NT2/D1 (cell line): Measurements from ENCODE around the gene SVOP.

Experiments used
- DNase-seq: peaks from one replicate; pipeline ENCODE4 v3.0.0-alpha.2; 2011; ENCODE audit warnings: low read depth, low spot score
- H3K27me3 ChIP-seq: 2 replicates; pipeline ENCODE4 v1.6.0; 2011; ENCODE audit warnings: mild to moderate bottlenecking; ENCODE audit not compliant: insufficient read length, insufficient read depth
- H3K36me3 ChIP-seq: 2 replicates; pipeline ENCODE4 v1.6.1; 2011; ENCODE audit warnings: mild to moderate bottlenecking, low read length, mixed read lengths; ENCODE audit not compliant: insufficient read depth, insufficient read length
- H3K4me1 ChIP-seq: 2 replicates; pipeline ENCODE4 v1.5.1; 2011; ENCODE audit not compliant: insufficient read depth, insufficient read length
- H3K4me3 ChIP-seq: 2 replicates; pipeline ENCODE4 v1.5.1; 2011; ENCODE audit warnings: low read depth; ENCODE audit not compliant: insufficient read length
- H3K9ac ChIP-seq: 2 replicates; pipeline ENCODE4 v1.6.0; 2011; ENCODE audit warnings: low read depth; ENCODE audit not compliant: insufficient read length
- H3K9me3 ChIP-seq: 2 replicates; pipeline ENCODE4 v1.5.1; 2011; ENCODE audit warnings: mild to moderate bottlenecking, low read length; ENCODE audit not compliant: insufficient read depth
- SUZ12 ChIP-seq: IDR thresholded peaks from 2 replicates; pipeline ENCODE4 v1.6.1; 2011; ENCODE audit not compliant: insufficient read length, insufficient read depth; ENCODE audit errors: extremely low read depth
- YY1 ChIP-seq: IDR thresholded peaks from 2 replicates; pipeline ENCODE4 v1.6.1; 2011; ENCODE audit not compliant: insufficient read length, insufficient read depth
- ZNF274 ChIP-seq: IDR thresholded peaks from 2 replicates; pipeline ENCODE4 v1.6.1; 2011; ENCODE audit warnings: mild to moderate bottlenecking, low read depth, low read length

Gene SVOP

GRCh38 chr12:108921946-108922345 lies 98.9 kb downstream of the SVOP start:
- Histone ChIP-seq H3K9me3 (peaks cover 17% of the 10 kb centered on the region; the same call in 1 of the 2 replicates), H3K4me3 (no peak overlapping the region), H3K4me1 (no peaks in the 10 kb centered on the region), H3K27me3 (no peaks in the 10 kb centered on the region), H3K36me3 (no peaks in the 10 kb centered on the region), H3K9ac (no peak overlapping the region)
- no peak for DNase-seq
- no peak for TF ChIP-seq ZNF274
- no peak for TF ChIP-seq SUZ12
- no peak for TF ChIP-seq YY1

DNA sequence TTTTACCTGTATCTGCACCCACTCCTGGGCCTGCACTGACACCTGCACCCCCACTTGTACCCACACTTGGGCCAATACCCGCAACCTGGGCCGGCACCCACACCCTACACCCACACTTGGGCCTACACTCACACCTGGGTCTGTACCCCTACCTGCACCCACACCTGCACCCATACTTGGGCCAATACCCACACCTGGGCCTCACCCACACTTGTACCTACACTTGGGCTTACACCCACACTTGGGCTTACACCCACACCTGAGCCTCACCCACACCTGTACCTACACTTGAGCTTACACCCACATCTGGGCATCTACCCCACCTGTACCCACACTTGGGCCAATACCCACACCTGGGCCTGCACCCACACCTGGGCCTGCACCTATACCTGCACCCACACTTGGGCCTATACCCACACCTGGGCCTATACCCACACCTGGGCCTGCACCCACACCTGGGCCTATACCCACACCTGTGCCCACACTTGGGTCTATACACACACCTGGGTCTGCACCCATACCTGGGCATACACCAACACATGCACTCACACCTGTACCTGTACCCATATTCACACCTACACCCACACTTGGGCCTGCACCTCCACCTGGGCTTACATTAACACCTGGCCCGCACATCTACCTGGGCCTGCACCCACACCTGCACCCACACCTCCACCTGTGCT lies 101.8 kb downstream of the SVOP start:
- no peak overlapping the region for H3K4me3 ChIP-seq
- no peak overlapping the region for H3K9ac ChIP-seq
- H3K27me3 ChIP-seq = no peaks in the 10 kb centered on the region
- H3K4me1 ChIP-seq = no peaks in the 10 kb centered on the region
- TF ChIP-seq SUZ12 (no peak), ZNF274 (no peak), YY1 (no peak)
- H3K36me3 ChIP-seq = no peaks in the 10 kb centered on the region
- no peak for DNase-seq
- peaks cover 8% of the 10 kb centered on the region; the same call in 1 of the 2 replicates for H3K9me3 ChIP-seq

- Histone ChIP-seq H3K27me3 (no peaks in the 10 kb centered on the region), H3K4me1 (no peaks in the 10 kb centered on the region), H3K9me3 (peaks cover 4% of the 10 kb centered on the region; the same call in 1 of the 2 replicates), H3K36me3 (no peaks in the 10 kb centered on the region), H3K9ac (no peak overlapping the region), H3K4me3 (no peak overlapping the region)
- TF ChIP-seq ZNF274 = no peak
- TF ChIP-seq YY1 = no peak
- no peak for TF ChIP-seq SUZ12
- no peak for DNase-seq
Measured at GRCh38 chr12:108918206-108918605, 102.7 kb downstream of the SVOP start.

- DNase-seq = no peak
- H3K4me3 ChIP-seq = no peak overlapping the region
- no peaks in the 10 kb centered on the region for H3K27me3 ChIP-seq
- H3K4me1 ChIP-seq = no peaks in the 10 kb centered on the region
- TF ChIP-seq ZNF274 (no peak), YY1 (no peak), SUZ12 (no peak)
- no peak overlapping the region for H3K9ac ChIP-seq
- H3K36me3 ChIP-seq = no peaks in the 10 kb centered on the region
- no peaks in the 10 kb centered on the region; the same call in 1 of the 2 replicates for H3K9me3 ChIP-seq
Measured at GRCh38 chr12:108916336-108916735, 104.5 kb downstream of the SVOP start.

DNA sequence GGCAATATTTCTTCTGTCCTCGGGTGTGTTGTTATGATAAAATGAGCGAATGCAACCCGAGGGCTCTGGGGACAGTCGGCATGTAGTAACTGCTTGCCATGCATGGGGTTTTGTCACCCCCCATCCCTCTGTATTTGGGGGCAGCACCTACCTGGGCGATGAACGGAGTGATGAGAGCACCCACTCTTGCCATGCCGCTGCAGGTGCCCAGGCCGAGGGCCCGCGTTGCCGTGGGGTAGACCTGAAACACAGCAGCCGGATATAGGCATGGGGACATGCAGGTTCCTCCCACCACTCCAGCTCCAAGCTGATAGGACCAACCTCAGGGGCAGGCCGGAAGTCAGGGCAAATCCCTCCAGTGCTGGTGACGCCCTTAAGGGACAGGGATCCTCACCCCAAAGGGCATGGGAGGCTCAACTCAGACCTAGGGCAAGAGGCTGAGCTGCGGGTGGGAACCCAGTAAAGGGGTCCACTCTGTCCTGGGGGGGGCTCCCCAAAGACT lies 105.2 kb downstream of the SVOP start:
- Histone ChIP-seq H3K4me1 (no peaks in the 10 kb centered on the region), H3K9me3 (no peaks in the 10 kb centered on the region; the same call in 1 of the 2 replicates), H3K27me3 (no peaks in the 10 kb centered on the region), H3K36me3 (no peaks in the 10 kb centered on the region), H3K9ac (no peak overlapping the region), H3K4me3 (no peak overlapping the region)
- no peak for DNase-seq
- TF ChIP-seq YY1 (no peak), ZNF274 (no peak), SUZ12 (no peak)

DNA sequence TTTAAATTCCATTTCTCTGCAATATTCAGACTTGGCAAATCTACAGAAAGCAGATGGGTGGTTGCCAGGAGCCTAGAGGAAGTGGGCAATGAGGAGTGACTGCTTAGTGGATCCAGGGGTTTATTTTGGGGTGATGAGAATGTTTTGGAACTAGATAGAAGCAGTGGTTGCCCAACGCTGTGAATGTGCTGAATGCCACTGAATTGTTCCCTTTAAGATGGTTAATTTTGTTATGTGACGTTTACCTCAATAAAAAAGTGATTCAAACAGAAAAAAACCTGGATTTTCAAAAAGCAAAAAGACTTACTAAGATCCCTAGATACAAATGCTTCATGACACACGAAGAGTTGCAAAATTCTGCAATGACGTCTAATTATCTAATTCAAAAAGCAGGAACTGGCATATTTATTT lies 106.7 kb downstream of the SVOP start:
- Histone ChIP-seq H3K9ac (no peak overlapping the region), H3K36me3 (no peaks in the 10 kb centered on the region), H3K4me3 (no peak overlapping the region), H3K4me1 (no peaks in the 10 kb centered on the region), H3K9me3 (no peaks in the 10 kb centered on the region), H3K27me3 (no peaks in the 10 kb centered on the region)
- DNase-seq = no peak
- TF ChIP-seq YY1 (no peak), ZNF274 (no peak), SUZ12 (no peak)

GRCh38 chr12:108912361-108912760 lies 108.5 kb downstream of the SVOP start:
- Histone ChIP-seq H3K9me3 (no peaks in the 10 kb centered on the region), H3K4me3 (no peak overlapping the region), H3K9ac (no peak overlapping the region), H3K4me1 (peaks cover 2% of the 10 kb centered on the region), H3K36me3 (no peaks in the 10 kb centered on the region), H3K27me3 (no peaks in the 10 kb centered on the region)
- DNase-seq = no peak
- TF ChIP-seq YY1 = no peak
- no peak for TF ChIP-seq ZNF274
- no peak for TF ChIP-seq SUZ12
